Measurements from ENCODE around the gene TBCD. TPM values are rescaled to one million over a fixed set of nuclear protein-coding genes. Genes with fewer than 3 reads are reported as not detected.

TBCD gene
- total RNA-seq, 1 donor from 2014 or later = 84.8 TPM

DNA sequence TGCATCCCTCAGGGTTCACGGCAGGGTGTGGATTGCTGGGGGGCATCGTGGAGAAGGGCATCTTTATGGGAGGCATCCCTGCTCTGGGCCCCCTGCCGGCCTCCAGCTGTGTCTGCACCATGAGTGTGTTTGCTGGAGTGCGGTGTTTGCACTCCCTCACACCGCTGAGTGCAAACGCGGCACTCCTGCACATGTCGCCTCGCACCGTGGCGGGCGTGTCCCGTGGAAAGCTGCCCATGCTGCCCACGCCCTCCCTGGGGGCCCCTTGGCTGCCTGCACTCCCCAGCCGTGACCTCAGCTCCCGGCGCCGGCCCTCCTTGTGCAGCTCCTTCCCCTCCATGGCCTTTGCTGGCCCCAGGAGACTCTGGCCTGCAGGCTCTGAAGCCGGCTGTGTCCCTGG is 162.5 kb downstream of the TBCD start:
- TF ChIP-seq, protein P1, sequence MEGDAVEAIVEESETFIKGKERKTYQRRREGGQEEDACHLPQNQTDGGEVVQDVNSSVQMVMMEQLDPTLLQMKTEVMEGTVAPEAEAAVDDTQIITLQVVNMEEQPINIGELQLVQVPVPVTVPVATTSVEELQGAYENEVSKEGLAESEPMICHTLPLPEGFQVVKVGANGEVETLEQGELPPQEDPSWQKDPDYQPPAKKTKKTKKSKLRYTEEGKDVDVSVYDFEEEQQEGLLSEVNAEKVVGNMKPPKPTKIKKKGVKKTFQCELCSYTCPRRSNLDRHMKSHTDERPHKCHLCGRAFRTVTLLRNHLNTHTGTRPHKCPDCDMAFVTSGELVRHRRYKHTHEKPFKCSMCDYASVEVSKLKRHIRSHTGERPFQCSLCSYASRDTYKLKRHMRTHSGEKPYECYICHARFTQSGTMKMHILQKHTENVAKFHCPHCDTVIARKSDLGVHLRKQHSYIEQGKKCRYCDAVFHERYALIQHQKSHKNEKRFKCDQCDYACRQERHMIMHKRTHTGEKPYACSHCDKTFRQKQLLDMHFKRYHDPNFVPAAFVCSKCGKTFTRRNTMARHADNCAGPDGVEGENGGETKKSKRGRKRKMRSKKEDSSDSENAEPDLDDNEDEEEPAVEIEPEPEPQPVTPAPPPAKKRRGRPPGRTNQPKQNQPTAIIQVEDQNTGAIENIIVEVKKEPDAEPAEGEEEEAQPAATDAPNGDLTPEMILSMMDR (IDR thresholded peaks at IDR 0.05) = peak; percentile 42
- no peak overlapping the region for H3K4me3 ChIP-seq
- intact Hi-C loops (cut with DNase I) = loop anchor here (10.0 kb wide), 1 partner anchor 130 kb away; no protein-coding TSS in a partner anchor
- H3K36me3 ChIP-seq = peaks cover 44% of the 10 kb centered on the region
- no peaks in the 10 kb centered on the region for H3K27me3 ChIP-seq (ENCODE audit: low read depth)
- H3K4me1 ChIP-seq = peaks cover 6% of the 10 kb centered on the region
- DNase-seq (peak; percentile 64), ATAC-seq (peak; percentile 86)
- H3K9me3 ChIP-seq = no peaks in the 10 kb centered on the region
- no peak overlapping the region for H3K27ac ChIP-seq

DNA sequence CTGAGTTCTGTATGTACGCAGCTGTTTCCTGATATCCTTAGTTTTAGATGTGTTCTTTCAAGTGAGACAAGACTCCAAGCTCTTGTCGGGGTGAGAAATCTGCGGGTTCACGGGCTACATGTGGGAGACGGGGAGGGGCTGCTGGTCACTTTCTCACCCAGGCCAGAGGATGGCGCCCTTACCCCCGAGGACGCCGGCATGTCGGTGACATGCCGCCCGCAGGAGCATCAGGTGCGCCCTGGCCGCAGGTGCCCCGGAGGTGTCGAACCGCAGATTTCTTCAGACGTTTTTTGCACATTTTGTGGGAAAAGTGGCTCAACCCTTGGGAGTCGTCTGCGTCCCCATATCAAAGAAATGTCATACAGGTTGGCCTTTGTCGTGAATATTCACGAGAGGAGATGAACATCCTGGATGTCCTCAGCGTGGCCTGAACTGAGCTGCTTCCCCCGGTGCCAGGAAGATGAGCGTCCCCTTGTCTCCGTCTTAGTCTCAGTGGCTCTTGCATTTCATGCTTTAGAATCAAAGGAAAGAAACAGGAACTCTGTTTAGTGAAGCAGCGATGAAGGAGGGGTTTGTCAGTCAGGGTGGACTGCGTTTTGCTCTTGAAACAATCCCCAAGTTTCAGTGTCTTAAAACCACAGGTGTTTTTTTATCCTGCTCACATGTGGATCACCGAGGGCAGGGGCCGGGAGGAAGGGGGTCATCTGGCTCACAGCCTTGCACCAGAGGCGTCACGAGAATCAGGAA is 163.3 kb downstream of the TBCD start:
- TF ChIP-seq, protein P1 (IDR thresholded peaks at IDR 0.05) = no peak
- ATAC-seq (no peak), DNase-seq (no peak)
- H3K27ac ChIP-seq = no peak overlapping the region
- no peak overlapping the region for H3K4me3 ChIP-seq
- peaks cover 39% of the 10 kb centered on the region for H3K36me3 ChIP-seq
- H3K4me1 ChIP-seq = peaks cover 6% of the 10 kb centered on the region
- H3K9me3 ChIP-seq = no peaks in the 10 kb centered on the region
- H3K27me3 ChIP-seq (ENCODE audit: low read depth) = no peaks in the 10 kb centered on the region
- intact Hi-C loops (cut with DNase I) = loop anchor here (10.0 kb wide), 1 partner anchor 130 kb away; no protein-coding TSS in a partner anchor

DNA sequence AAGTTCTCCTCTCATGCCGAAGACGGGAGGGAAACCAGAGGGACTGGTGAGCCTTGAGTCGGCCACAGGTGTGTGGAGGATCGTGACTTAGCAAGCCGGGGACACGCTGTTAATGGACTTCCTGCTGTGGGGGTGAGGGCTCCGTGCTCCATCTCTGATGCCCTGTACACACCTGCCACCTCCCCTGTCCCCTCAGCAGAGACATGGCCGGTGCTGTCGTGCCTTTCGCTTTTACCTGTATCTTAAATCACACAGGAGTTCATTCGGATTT is 163.8 kb downstream of the TBCD start:
- Histone ChIP-seq H3K27ac (no peak overlapping the region), H3K9me3 (no peaks in the 10 kb centered on the region), H3K36me3 (peaks cover 38% of the 10 kb centered on the region), H3K27me3 (ENCODE audit: low read depth) (no peaks in the 10 kb centered on the region), H3K4me3 (no peak overlapping the region), H3K4me1 (peaks cover 6% of the 10 kb centered on the region)
- DNase-seq (no peak), ATAC-seq (no peak)
- intact Hi-C loops (cut with DNase I) = loop anchor here (10.0 kb wide), 1 partner anchor 131 kb away; no protein-coding TSS in a partner anchor
- TF ChIP-seq, protein P1 (IDR thresholded peaks at IDR 0.05) = no peak

DNA sequence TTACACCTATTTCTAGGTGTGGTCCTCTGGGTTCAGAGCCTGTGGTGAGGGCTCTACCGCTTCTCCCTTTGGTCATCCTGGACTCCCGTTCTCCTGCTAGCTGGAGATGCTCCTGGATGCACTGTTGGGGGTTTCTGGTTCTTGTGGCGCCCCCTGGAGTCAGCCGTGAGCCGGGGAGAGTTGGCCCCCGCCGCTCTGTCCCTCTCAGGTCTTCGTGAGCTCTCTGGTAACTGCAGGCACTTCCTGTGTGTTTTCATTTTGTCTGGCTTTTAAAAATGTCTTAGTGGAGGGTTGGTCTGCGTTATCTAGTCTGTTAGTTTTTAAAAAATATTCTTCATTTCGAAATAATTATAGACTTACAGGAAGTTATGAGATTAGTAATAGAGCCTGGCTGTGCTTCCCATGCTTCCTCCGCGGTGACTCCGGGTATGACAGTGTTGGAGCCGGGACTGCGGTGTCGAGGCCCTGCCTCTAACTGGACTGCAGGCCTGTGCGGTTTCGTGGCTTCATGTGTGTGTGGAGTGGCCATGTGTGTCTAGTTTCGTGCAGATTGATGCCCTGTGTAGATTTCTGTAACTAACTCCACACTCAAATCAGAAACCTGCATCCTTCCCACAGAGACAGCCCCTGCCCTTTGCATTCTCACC is 166.0 kb downstream of the TBCD start:
- Histone ChIP-seq H3K9me3 (no peaks in the 10 kb centered on the region), H3K36me3 (peaks cover 47% of the 10 kb centered on the region), H3K4me1 (no peaks in the 10 kb centered on the region), H3K4me3 (no peak overlapping the region), H3K27ac (no peak overlapping the region), H3K27me3 (ENCODE audit: low read depth) (no peaks in the 10 kb centered on the region)
- intact Hi-C loops (cut with DNase I) = loop anchor here (10.0 kb wide), 1 partner anchor 133 kb away; no protein-coding TSS in a partner anchor
- TF ChIP-seq, protein P1 (IDR thresholded peaks at IDR 0.05) = peak; percentile 49
- no peak for DNase-seq
- peak in 1 of 2 donors; percentile 12 for ATAC-seq

DNA sequence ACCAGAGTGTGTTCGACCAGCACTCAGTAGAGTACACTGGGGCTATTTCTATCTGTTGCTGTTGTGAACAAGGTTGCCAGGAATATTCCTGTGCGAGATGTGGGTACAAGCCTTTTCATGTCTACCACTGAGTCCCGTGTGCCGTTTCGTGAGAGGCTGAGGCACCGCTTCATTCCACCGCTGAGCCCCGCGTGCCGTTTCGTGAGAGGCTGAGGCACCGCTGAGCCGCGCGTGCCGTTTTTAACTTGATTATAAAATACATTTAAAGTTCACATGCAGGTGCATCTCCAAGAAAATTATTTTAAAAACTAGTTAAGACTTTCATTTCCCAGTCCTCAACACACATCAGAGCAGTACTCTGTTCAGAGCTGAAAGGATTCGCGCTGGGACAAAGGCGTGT is 166.6 kb downstream of the TBCD start:
- Histone ChIP-seq H3K4me3 (no peak overlapping the region), H3K4me1 (no peaks in the 10 kb centered on the region), H3K27ac (no peak overlapping the region), H3K27me3 (ENCODE audit: low read depth) (no peaks in the 10 kb centered on the region), H3K9me3 (no peaks in the 10 kb centered on the region), H3K36me3 (peaks cover 47% of the 10 kb centered on the region)
- TF ChIP-seq, protein P1 (IDR thresholded peaks at IDR 0.05) = no peak
- DNase-seq (no peak), ATAC-seq (no peak)
- intact Hi-C loops (cut with DNase I) = loop anchor here (10.0 kb wide), 1 partner anchor 134 kb away; no protein-coding TSS in a partner anchor

Data from lower lobe of right lung (tissue), 2 donors.